ENCODE data around the gene RELN.
A peak's percentile ranks its signal among the peaks of the same experiment; 100 is the strongest.

The RELN gene

DNA sequence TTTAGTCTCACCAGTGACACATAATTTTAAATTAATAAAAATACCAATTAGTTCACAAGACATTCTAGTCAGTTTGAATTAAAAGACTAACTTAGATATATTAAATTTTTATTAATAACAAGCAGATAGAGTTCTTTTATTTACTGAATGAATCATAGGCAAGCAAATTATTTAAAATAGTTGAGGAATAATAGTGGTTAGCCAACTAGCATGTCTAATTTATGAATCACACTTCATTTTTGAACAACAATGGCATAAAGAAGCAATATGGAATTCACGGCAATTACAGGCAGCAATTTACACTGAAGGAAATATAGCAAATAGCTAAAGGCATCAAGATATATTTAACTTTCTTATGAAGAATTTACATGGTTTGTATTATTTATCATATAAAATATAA lies 356.5 kb downstream of the RELN start:
- DNase-seq (ENCODE audit: low read depth) = no peak

DNA sequence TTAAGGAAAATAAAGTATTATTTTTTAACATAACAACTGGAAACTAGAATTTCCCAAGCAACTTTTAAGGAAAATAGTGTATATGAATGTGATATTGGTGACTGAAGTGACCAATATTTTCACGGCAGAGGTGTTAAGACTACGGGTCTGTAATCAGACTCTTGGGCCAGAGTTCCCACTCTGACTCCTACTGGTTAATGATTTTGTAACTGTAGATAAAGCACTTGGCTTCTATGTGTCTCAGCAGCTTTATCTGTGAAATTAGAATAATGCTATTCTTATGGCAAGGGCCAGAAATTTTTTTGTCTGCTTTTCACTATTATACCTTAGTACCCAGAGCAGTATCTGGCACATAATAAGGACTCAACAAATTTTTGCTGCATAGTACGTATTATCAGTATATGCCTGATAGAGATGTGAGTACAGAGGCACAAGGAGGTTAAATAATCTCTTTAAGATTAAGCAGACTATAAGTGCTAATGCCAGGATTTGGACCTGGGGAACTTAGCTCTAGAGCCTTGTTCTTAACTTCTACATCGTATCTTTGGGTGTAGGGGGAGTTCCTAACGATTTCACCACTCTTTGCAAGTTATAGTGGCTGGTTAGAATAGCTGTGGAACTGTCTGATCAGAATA lies 357.3 kb downstream of the RELN start:
- no peak for DNase-seq (ENCODE audit: low read depth)

DNA sequence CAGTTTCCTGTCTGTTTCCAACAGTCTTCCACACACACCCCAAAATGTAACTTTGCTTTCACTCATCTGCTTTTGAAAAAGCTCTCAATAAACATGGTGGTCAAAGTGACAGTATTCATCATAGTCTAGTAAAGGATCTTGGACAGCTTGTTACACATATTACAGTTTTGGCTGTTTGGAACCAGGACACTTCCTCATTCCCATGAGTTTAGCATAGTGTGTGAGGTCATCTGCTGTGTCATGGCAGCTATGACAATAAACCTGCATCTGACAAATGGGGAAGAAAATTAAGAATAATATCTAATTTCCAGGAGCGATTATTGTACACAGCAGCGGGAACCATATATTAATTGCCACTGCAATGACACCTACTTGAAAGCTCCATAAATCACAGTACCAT lies 359.1 kb downstream of the RELN start:
- DNase-seq (ENCODE audit: low read depth) = no peak

- no peak for DNase-seq (ENCODE audit: low read depth)
Observed at GRCh38 chr7:103628742-103629141, 360.7 kb downstream of the RELN start.

GRCh38 chr7:103626776-103627175 lies 362.7 kb downstream of the RELN start:
- no peak for DNase-seq (ENCODE audit: low read depth)

DNA sequence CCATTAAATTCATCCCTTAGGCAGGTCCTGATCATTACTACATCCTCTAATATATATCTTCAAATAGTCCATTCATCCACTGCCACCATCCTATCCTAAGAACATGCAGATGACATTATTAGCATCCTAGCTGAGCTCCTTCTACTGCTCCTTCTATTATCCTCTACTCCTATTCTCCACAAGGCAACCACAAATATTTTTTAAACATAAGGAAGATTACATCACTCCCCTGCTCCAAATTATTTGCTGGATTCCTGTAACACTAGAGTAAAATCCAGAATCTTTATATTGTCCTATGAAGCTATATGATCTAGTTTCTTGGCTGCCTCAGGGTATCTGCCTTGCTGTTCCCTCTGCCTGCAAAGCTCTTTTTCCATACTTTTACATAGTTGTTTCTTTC lies 367.2 kb downstream of the RELN start:
- no peak for DNase-seq (ENCODE audit: low read depth)

DNA sequence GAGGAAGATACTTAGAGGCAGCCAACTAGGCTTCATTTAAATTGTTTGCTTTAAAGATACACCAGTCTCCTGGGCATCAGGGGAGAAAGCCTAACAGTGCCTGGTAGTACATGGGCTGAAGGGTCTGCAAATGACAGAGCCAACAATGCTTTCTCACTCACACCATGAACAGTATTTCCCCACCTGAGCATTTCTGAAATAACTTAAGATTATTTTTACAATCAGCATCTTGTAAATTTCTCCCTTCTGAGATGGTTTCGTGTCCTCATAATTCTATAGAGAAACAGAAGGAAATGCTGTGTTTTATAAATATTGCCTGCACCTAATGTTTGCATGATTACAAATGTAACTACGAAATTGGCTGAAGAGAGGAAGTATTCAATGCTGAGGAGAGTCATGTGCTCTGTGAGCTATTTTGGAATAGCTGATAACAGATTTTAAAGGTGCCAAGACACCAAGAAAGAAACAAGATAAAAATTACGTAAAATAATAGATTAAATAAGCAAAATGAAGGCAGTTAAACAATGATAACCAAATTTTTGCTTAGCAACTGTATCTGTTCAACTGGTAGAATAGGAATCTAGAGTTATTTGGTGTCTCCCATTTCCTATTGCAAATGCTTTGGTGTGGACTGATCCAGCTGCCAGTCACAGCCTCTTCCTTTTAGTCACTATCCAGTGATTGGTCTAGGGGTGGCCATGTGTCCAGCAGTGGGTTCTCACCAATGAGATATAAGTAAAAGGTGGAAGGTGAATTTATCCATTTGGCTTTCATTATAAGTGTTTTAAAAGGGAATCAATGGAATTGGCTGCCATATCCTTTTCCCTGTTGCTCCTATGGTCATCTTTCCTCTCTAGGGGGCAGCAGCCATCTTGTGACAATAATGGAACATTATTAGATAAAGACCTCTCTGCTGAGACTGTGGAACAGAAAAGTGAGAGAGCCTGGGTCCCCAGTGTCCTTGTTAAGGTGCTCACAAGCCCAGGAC lies 375.5 kb downstream of the RELN start:
- DNase-seq (ENCODE audit: low read depth) = no peak

- no peak for DNase-seq (ENCODE audit: low read depth)
Observed at GRCh38 chr7:103609778-103610177, 379.7 kb downstream of the RELN start.

- no peak for DNase-seq (ENCODE audit: low read depth)
Observed at GRCh38 chr7:103605640-103606039, 383.8 kb downstream of the RELN start.

- DNase-seq (ENCODE audit: low read depth) = no peak
Observed at GRCh38 chr7:103598326-103598905, 391.0 kb downstream of the RELN start.

DNA sequence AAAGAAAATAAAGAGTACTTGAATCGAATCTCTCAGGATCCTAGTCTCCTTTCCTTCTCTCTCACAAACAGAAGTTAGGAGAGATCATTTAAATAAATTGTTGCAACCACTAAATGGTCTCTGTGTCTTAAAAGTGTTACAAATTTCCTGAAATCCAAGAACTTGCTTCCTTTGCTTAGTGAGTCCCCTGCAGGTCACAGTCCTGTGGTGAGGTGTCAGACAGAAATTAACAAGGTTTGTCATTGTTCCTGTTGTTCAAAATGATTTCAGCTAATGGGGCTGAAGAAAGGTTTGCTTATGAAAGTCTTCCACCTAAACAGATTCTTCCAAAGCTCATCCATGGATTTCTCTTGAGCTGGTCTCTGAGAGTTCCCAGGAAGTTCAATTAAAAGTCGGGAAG lies 391.9 kb downstream of the RELN start:
- DNase-seq (ENCODE audit: low read depth) = no peak

- DNase-seq (ENCODE audit: low read depth) = no peak
Observed at GRCh38 chr7:103594186-103594585, 395.3 kb downstream of the RELN start.

- no peak for DNase-seq (ENCODE audit: low read depth)
Observed at GRCh38 chr7:103593691-103594090, 395.8 kb downstream of the RELN start.

DNA sequence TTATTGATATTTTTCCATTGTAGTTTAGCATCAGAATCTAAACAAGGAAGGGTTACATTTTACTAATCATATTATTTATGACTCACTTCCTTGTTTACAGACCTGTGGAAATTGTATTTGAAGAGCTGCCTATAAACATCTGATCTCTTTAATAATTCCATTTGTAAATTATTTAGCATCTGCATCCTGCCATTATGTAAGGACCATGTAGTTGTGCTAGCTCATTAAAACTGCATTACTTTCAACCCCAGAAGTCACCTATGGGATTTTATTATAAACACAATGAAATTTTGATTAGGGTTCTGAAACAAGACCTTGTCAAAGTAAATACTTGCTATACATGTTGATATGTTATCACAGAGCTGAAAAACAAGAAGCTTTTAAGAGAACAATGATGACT lies 396.6 kb downstream of the RELN start:
- DNase-seq (ENCODE audit: low read depth) = no peak

GRCh38 chr7:103592187-103592586 lies 397.3 kb downstream of the RELN start:
- DNase-seq (ENCODE audit: low read depth) = no peak

- no peak for DNase-seq (ENCODE audit: low read depth)
Observed at GRCh38 chr7:103580031-103580430, 409.4 kb downstream of the RELN start.

GRCh38 chr7:103577059-103577458 lies 412.4 kb downstream of the RELN start:
- DNase-seq (ENCODE audit: low read depth) = no peak

DNA sequence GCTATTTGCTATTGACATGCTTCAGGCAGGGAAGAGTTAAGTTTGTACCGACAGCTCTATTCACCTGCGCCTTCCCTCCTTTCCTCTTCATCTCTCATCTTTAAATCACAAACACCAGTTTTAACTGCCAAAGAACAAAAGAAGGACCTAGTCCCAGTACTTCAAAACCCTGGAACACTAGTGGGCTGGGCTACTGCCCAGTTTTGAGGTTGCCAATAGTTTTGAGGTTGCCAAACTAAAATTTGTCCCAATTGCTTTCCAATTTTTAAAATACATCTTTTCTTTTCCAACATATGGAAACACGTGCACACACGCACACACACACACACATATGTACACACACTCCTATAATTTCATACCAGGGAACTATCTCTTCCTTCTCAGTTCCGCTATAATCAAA lies 412.8 kb downstream of the RELN start:
- no peak for DNase-seq (ENCODE audit: low read depth)

DNA sequence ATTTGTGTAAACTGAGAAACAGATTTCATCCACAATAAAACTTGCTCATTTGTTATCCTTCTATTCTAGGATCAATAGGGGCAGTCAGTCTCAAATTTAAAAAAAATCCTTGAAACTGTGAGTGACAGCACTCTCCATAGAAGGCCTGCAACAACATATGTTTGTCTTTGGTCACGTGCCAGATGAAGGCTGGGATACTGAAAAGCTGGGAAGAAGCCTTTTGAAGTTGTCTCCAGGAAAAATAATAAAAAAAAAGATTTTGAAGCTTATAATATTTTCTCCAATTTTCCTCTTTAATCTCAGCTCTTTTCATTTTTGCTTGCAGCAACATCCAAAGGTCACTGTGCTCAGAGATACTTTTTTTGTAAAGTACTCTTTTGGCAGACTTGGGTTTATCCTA lies 414.9 kb downstream of the RELN start:
- DNase-seq (ENCODE audit: low read depth) = no peak

- peak; percentile 18 for DNase-seq (ENCODE audit: low read depth)
Observed at GRCh38 chr7:103573479-103574058, 415.9 kb downstream of the RELN start.

DNA sequence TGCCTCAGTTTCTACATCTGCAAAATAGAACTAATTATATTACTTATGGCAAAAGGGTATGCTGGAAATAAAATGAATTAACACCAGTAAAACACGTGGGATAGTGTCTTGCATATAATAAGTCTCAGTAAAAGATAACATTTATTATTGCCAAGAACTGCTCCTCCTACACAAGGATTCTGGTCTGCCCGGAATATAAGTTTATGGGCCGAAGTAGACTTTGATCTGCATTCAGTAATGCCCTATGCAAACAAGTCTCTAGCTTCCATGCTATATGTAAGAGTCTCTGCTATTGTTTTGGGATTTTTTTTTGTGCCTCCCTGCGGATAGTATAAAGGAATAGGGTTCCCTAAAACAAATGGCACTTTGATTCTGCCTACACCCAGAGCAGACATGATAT lies 417.9 kb downstream of the RELN start:
- no peak for DNase-seq (ENCODE audit: low read depth)

DNA sequence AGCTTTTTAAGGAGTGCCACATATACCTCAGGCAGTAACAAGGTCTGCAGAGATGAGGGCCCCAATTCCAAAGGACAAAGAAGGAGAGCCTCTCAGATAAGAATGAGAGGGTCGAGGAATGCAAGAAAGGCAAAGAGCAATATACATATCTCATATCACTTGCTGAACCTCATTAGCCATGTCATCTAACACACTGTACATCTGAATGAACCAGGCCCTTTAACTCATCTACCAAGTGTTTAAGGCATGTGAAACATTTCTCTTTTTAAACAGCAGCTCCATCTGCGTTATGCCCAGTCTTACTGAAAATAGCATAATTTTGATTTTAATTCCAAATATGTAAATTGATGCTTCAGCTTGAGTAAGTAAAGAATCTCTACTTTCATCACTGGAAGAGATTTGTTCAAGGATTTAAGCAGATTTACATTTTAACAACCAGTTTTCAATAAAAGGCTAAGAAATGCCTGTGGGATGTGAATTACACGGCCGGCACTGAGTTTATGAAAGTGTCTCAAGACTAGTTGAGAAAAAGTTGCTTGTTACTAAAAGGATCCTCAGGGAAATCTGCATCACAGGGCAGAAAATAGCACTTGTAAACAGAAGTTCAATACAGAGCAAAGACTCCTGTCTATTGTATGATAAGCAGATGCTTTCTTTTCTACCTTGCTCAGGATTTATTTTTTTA lies 419.7 kb downstream of the RELN start:
- no peak for DNase-seq (ENCODE audit: low read depth)

Measured in HS-5 (cell line).